C4-2B (cell line): ENCODE results near the gene GPR180.

Source experiments
- ZFX ChIP-seq: fragments of 450-650 bp; IDR thresholded peaks from 2 replicates; pipeline ENCODE4 v1.6.1; 2017
- TF ChIP-seq, protein P1 (sequence below): fragments of 450-650 bp; conservative IDR thresholded peaks from 2 replicates; pipeline ENCODE4 v1.5.1; 2017; ENCODE audit warnings: mild to moderate bottlenecking

DNA sequence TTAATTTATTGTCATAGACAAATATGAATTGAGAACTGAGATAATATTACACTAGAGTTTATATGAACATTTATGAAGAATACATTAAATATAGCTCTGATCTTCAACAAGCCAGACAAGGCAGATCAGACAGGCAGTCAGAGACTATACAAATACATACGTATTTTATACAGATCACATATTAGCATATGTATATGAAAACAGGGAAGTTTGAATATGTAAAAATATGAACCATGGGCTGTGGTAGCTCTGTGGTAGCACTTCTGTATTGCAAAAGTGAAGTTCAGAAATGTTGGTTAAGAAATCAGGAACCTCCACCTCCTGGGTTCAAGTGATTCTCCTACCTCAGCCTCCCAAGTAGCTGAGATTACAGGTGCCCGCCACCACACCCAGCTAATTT, 20.7 kb downstream of the GPR180 start:
- TF ChIP-seq, protein P1, sequence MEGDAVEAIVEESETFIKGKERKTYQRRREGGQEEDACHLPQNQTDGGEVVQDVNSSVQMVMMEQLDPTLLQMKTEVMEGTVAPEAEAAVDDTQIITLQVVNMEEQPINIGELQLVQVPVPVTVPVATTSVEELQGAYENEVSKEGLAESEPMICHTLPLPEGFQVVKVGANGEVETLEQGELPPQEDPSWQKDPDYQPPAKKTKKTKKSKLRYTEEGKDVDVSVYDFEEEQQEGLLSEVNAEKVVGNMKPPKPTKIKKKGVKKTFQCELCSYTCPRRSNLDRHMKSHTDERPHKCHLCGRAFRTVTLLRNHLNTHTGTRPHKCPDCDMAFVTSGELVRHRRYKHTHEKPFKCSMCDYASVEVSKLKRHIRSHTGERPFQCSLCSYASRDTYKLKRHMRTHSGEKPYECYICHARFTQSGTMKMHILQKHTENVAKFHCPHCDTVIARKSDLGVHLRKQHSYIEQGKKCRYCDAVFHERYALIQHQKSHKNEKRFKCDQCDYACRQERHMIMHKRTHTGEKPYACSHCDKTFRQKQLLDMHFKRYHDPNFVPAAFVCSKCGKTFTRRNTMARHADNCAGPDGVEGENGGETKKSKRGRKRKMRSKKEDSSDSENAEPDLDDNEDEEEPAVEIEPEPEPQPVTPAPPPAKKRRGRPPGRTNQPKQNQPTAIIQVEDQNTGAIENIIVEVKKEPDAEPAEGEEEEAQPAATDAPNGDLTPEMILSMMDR: no peak
- TF ChIP-seq ZFX: no peak
